Brain pericyte (primary cell): ENCODE measurements around the gene NPPA.
A peak's percentile ranks its signal among the peaks of the same experiment; 100 is the strongest.
"Not testable (repeated sequence)": the region's sequence is repeated elsewhere in the genome, so short reads cannot be mapped to it uniquely, and the experiment has no call there.

Source experiments
- DNase-seq: peaks from one replicate; pipeline ENCODE4 v3.0.0-alpha.2; 2012; ENCODE audit warnings: low read depth, low spot score

NPPA gene

DNA sequence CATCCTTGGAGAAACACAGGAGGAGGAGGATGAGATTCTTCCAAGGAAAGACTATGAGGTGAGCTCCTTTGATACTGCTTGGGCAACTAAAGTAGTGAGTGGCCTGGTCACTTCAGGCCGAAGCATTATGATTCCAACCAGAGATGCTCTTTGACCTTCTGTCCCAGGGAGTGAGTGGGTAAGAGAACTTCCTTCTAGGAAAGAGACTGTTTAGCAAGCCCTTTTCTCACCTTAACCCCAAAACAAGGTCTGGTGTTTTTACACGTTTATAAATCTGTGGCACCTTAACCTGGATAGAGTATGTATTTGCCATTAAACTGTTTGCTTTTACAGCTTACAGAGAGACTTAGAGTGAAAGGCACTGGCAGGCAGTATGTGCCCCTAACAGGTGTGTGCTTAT, 40.5 kb downstream of the NPPA start:
- DNase-seq = no peak

DNA sequence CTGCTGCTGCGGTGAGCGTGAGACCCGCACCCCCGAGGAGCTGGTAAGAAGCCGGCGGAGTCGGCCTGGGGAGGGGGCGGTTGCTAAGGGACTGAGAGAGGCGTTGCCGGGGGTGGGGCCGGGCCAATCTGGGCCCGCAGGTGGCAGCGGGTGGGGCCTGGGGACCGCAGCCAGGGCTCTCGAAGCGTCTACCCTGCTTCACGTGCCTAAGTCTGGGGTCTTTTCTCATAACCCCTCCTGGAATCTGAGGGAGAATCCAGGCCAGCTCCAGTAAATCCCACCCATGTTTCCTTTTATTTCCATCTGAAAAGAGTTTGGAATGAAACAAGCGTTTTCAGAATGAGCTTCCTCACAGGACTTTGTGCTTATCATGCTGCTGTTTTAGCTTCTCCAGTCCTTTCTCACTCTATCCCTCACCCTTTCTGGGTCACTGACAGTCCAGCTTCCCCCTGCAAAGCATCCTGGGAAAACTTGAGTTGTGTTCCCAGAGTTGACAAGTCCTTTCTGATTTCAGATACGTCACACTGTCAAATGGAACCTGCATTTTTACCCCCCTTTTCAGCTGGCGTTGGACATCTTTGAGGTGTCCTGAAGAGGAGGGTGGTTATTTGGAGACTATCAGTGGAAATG, 41.2 kb downstream of the NPPA start:
- no peak for DNase-seq

DNA sequence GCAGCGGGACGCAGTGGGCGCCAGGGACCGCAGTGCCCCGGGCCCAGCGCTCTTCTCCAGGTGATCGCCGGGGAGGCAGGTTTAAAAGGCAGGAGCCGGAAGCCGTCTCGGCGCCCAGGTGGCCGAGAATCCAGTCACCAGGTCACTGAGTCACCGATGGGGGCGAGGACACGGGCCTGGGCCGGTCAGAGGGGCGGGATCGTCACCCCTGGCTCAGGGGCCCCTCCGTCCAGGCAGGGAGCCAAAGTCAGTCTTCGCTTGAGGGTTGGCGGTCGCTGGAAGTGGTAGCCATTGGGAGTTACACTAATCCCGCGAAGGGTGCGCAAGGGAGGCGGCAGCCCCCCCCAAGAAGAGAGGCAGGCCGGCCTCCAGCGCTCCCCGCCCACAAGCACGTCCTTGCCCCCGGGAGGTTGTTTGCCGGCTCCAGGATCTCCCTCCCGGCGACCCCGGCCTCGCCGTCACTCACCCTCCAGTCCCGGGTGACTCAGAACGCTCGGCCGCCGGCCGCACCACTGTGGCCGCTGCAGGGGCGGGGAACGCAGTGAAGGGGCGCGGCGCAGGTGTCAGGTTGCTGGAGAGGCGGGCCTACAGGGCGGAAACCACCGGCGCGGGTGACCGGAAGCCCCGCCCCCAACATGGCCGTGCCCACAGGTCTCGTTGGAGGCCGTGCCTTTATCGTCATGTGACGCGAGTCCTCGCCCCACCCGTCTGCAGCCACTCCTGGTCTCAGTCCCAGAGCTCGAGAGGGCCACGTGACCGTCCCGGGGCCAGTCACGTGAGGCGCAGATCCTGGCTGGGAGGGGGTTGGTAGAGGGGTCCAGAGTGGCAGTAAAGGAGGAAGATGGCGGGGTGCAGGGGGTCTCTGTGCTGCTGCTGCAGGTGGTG, 41.9 kb downstream of the NPPA start, which contains the start of the genes CLCN6 and MTHFR:
CLCN6 (plus strand) TSS at position 770 of the 885 bp plus-strand sequence; CDS start at position 842, 72 bp downstream.
MTHFR (minus strand) TSS at position 543 of the 885 bp plus-strand sequence. CDS start 2,848 bp downstream, outside the sequence.
- DNase-seq = peak; percentile 98

DNA sequence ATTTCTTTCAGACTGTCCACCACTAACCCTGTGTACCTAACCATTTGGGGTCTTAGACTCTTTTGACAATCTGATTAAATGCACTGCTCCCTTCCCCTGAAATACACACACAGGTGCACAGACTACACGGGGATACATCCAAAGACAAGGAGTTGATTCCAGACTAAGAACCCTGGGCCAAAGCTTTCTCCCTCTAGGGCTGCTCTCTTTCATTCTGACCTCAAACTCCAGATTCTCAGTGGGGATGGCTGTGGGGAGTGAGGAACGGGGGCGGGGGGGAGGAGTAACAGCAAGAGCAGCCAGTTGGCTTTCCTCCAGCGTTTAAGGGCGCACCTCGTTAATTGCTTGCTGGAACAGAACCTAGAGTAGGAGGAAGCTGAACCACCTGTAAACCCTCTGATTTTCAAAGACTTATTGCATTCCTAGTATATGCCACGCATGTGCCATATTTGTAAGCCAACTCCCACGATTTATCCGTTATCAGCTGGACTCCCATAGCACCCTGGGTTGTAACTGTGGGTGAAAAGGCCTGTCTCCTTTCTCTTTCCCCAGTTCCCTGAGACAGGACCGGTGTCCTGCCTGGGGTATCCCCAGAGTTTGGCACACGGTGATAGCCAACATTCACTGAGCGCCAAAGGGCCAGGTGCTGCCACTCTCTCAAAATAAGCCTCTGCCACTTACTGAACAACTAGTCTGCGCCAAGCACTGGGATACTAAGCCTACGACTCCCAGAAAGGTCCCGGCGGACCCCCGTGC, 42.7 kb downstream of the NPPA start:
- no peak for DNase-seq

DNA sequence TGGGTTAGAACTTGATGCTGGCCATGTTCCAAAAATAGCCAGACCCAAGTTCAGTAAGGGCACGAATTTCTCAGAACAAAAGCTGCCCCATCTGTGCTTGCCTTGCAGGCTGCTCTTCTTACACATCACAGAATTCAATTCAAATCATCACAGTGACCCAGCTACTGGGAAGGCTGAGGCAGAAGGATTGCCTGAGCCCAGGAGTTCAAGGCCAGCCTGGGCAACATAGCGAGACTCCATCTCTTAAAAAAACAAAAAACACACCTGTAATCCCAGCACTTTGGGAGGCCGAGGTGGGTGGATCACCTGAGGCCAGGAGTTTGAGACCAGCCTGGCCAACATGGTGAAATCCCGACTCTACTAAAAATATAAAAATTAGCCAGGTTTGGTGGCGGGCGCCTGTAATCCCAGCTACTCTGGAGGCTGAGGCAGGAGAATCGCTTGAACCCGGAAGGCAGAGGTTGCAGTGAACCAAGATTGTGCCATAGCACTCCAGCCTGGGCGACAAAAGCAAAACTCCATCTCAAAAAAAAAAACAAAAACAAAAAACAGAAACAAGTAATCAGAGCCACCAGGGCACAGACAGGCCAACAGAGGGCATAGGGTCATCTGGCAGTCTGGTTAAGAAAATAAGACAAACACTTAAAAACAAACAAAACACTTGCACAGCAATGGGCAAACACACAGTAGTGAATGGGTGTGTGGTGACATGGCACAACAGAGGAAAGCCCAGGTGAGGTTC, 43.5 kb downstream of the NPPA start:
- DNase-seq = not testable (repeated sequence)

DNA sequence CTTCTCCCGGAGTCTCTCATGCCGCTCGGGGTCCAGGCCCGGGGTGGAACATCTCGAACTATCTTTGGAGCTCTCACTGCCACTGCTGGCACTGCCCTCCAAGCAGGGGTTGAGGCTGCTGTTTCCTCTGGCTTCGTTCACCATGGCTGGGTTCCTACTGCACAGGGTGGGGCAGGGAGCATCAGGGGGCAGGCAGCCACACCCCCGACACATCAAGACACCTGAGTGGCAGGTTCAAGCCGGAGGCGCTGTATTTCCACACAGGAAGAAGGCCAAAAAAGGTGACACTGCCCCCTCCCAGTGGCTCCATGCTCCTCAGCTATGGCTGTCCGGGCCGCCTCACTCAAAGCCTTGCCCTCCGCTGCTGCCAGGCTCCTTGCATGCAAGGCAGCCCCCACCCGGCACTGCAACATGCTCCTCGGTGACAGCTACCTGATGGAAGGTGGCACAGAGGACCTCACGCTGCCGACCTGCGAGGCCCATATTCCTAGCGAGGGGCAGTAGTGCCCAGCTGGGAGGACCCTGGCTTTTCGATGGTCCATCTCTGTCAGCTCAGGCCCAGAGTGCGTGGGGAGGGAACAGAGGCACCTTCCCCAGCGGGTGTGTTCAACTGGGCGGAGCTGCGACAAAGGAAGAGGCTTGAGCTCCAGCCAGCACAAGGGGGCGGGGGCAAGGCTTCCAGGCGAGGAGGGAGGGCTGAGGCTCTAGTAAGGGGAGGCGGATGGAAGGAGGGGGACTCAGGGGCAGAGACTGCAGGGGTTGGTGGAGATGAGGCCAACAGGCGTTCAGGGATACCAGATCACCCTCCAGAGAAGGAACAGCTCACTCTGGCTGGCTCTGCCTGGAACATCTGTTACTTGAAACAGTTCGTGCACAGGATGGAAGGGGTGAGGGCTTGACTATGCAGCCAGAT, 44.4 kb downstream of the NPPA start:
- peak; percentile 96 for DNase-seq

DNA sequence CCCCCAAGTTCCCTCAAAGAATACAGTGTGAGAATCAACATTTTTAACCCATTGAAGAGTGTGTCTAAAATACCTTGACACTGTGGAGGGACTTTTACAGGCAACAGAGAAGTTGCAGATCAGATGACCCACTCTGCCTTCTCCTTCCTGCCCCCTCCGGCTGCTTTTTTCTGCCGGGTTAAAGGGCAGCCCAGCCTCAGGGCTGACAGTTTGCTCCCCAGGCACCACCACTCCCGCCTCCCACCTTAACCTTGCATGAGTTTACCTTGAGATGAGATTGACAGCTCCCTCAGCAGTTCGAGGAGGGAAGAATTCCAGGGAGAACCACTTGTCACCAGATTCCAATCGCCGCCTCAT, 45.0 kb downstream of the NPPA start:
- DNase-seq = no peak

DNA sequence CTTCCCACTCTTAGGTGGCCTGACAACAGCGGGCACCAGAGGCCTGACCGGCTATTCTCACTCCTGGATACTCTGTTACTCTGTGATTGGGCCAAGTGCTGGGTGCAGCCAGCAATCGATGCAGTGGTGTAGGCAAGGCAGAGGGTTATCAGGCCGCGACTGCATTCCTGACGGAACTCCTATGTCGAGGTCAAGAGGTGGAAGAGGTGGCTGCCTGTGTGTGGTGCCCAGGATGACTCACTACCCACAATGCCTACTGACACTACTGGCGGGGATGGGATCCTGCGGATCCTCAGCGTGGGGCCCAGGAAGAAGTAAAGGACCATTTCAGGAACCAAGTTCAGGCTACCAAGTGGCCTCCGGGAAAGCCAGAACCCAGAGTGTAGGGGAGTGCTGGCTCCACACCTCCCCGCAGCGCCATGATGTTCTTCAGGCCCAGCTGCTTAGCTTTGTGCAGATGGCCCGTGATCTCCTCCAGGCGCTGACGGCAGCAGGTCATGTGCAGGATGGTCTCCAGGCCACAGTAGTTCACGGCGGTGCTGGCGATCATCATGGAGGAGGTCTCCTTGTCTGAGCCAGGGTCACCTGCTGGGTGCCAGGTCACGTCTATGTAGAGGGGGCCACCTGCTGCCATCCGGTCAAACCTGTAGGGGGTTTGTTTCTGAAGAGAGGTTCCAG, 46.7 kb downstream of the NPPA start:
- DNase-seq = no peak

DNA sequence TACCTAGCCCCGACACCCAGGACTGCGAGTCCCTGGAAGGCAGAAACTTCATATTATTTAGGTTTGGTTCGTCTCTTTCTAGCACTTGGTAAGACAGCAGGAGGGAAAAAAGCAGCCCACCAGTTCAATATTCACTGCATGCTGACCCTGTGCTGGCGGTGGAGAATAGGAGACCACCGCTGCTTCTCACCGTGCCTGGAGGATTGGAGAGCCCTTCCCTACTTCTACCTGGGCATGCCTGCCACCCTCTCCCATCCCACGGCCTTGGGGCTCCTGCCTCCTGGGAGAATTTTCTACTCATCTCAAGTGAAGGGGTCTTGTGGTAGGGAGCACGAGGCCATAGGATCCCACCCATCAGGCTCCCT, 47.2 kb downstream of the NPPA start:
- no peak for DNase-seq

DNA sequence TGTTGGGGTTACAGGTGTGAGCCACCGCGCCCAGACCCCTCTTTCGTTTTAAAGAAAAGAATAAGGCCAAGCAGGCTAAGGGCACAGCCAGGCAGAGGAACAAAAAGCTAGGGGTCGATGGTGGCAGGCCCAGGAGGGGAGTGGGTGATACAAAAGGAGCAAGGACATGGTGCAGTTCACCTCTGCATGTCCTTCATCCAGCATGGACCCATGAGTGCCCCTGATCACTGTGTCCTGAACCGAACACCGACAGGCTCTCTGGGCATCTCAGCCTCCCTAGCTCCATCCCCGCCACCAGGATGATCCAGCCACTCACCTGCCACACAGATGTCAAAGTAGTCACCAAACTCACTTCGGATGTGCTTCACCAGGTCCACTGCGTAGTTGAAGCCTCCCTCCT, 47.7 kb downstream of the NPPA start:
- no peak for DNase-seq

DNA sequence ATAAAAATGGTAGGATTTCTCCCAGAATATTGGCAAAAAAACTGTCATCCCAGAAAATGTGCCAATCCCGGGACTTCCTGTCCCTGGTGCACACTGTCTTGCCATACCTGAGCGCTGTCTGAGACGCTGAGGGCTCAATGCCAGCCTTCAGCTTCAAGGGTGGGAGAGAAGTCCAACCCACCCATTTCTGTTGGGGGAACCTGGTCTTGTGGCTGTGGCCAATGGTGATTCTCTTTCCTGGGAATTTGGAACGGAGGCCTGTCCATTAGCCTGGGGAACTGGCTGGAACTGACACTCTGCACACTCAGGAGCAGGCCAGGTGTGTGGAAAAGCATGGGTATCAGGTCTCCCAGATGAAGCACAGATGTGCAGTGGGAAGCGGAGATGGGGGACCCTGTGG, 48.5 kb downstream of the NPPA start:
- no peak for DNase-seq

DNA sequence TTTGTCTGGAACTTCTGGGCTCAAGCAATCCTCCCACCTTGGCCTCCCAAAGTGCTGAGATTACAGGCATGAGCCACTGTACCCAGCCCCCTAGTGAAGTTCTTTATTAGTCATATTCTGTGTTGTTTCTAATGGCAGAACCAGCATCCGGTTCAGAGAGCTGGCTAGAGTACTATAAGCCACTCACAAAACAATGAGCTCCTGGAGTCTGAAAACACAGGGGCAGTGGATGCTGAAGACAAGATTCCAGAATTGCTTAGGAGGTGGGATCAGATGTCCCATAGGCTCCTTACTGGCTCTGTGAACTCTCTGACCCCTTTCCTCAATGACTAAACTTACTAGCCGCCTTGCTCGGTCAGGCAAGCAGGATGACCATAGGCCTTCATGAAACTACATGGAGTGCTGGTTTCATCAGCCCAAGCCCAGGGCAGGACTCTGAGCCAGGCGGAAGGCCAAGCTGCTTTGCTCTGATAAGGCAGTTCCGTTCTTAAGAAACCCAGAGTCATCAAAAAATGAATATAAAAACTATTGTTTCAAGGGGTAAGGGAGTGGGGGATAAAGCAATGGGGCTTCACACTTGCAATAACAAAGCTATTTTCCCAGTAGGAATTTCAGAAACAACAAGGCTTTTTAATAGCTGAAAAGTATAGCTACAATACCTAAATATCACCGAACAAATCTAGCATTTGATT, 49.9 kb downstream of the NPPA start:
- no peak for DNase-seq

DNA sequence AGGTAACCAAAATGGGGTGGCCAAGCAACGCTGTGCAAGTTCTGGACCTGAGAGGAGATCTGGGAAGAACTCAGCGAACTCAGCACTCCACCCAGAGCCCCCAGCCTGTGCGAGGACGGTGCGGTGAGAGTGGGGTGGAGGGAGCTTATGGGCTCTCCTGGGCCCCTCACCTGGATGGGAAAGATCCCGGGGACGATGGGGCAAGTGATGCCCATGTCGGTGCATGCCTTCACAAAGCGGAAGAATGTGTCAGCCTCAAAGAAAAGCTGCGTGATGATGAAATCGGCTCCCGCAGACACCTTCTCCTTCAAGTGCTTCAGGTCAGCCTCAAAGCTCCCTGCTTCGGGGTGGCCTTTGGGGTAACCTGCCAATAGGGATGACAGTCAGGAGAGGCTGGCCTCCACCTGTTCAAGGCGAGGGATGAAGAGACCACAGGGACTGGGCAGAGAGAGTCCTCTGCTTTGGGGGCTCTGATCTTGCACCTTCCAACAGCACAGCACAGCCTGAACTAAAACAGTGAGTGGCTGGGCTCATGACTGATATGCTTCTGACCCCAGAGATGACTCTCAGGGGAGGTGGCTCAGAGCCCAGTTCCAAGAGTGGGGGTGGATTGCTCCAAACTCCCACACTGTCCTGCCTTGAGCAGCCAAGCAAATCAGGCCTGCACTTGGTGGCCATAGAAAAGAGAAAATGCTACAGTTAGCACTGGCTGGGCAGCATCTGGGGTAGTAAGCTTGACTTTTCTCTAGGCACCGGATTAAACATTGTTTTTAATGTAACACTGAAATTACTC, 51.4 kb downstream of the NPPA start:
- DNase-seq = no peak
